ENCODE results near the gene PTTG1. TPM values are rescaled to one million over a fixed set of nuclear protein-coding genes. Genes with fewer than 3 reads are reported as not detected.

Gene PTTG1
- total RNA-seq, 1 experiment from 2014 or later, result 183 TPM

GRCh38 chr5:160477266-160477970, 55.8 kb downstream of the PTTG1 start:
- ChIA-PET CTCF (no interaction called here), POLR2A (no interaction called here), RAD21 (ENCODE audit: low non-redundant PET in 1 of 2, low total read pairs in 2 of 2, uncharacterized antibody in 2 of 2, unreplicated experiment in 2 of 2) (no interaction called here)
- H3K9me2 ChIP-seq (ENCODE audit: insufficient read depth), result no peaks in the 10 kb centered on the region
- ATAC-seq (no peak), DNase-seq (ENCODE audit: low read depth, low spot score) (no peak)
- TF ChIP-seq SIN3A (IDR thresholded peaks at IDR 0.05; ENCODE audit: low read depth), result no peak
- no peak for TF ChIP-seq POLR2AphosphoS5 (IDR thresholded peaks at IDR 0.05; ENCODE audit: low read depth, low read length)
- TF ChIP-seq ELF1 (IDR thresholded peaks at IDR 0.05; ENCODE audit: borderline replicate concordance, low read depth), result no peak
- intact Hi-C loops (cut with micrococcal nuclease), result no loop called here
- no peak overlapping the region for H3K27ac ChIP-seq (ENCODE audit: low read depth, low read length)
- H3K27me3 ChIP-seq (ENCODE audit: insufficient read depth, low read length), result peaks cover 30% of the 10 kb centered on the region
- H3K9me3 ChIP-seq (ENCODE audit: control insufficient read depth in 1 of 2, insufficient read depth in 1 of 2, low read depth in 1 of 2, low read length in 2 of 2), result no peaks in the 10 kb centered on the region
- H3K4me1 ChIP-seq (ENCODE audit: control insufficient read depth in 1 of 2, insufficient read depth in 2 of 2, low read length in 2 of 2), result no peaks in the 10 kb centered on the region
- H3K4me3 ChIP-seq (replicated peaks in 1 of 2; ENCODE audit: low read depth in 1 of 2, low read length in 2 of 2), result no peak overlapping the region
- no peak overlapping the region for H3K9ac ChIP-seq (ENCODE audit: low read length)
- BruUV-seq (replicated peaks), result no TSS peak
- H3K4me2 ChIP-seq (ENCODE audit: low read length), result no peak overlapping the region
- no peak overlapping the region for H2AFZ ChIP-seq (ENCODE audit: low read depth, low read length, poor library complexity, severe bottlenecking)
- H4K20me1 ChIP-seq (ENCODE audit: insufficient read depth), result no peaks in the 10 kb centered on the region
- no peaks in the 10 kb centered on the region for H3K79me2 ChIP-seq (ENCODE audit: insufficient read depth, low read length)
- H3K36me3 ChIP-seq (ENCODE audit: control insufficient read depth in 1 of 2, insufficient read depth in 2 of 2, low read length in 2 of 2), result no peaks in the 10 kb centered on the region

- no peaks in the 10 kb centered on the region for H3K9me3 ChIP-seq (ENCODE audit: control insufficient read depth in 1 of 2, insufficient read depth in 1 of 2, low read depth in 1 of 2, low read length in 2 of 2)
- ChIA-PET RAD21 (ENCODE audit: low non-redundant PET in 1 of 2, low total read pairs in 2 of 2, uncharacterized antibody in 2 of 2, unreplicated experiment in 2 of 2) (no interaction called here), POLR2A (no interaction called here), CTCF (no interaction called here)
- ATAC-seq (no peak), DNase-seq (ENCODE audit: low read depth, low spot score) (no peak)
- H2AFZ ChIP-seq (ENCODE audit: low read depth, low read length, poor library complexity, severe bottlenecking), result no peak overlapping the region
- H3K9ac ChIP-seq (ENCODE audit: low read length), result no peak overlapping the region
- H3K27me3 ChIP-seq (ENCODE audit: insufficient read depth, low read length), result peaks cover 31% of the 10 kb centered on the region
- intact Hi-C loops (cut with micrococcal nuclease), result no loop called here
- H3K27ac ChIP-seq (ENCODE audit: low read depth, low read length), result no peak overlapping the region
- no peaks in the 10 kb centered on the region for H3K79me2 ChIP-seq (ENCODE audit: insufficient read depth, low read length)
- no peak overlapping the region for H3K4me2 ChIP-seq (ENCODE audit: low read length)
- no peak overlapping the region for H3K4me3 ChIP-seq (replicated peaks in 1 of 2; ENCODE audit: low read depth in 1 of 2, low read length in 2 of 2)
- no peaks in the 10 kb centered on the region for H3K4me1 ChIP-seq (ENCODE audit: control insufficient read depth in 1 of 2, insufficient read depth in 2 of 2, low read length in 2 of 2)
- no peaks in the 10 kb centered on the region for H4K20me1 ChIP-seq (ENCODE audit: insufficient read depth)
- no peaks in the 10 kb centered on the region for H3K9me2 ChIP-seq (ENCODE audit: insufficient read depth)
- no peaks in the 10 kb centered on the region for H3K36me3 ChIP-seq (ENCODE audit: control insufficient read depth in 1 of 2, insufficient read depth in 2 of 2, low read length in 2 of 2)
- no TSS peak for BruUV-seq (replicated peaks)
- TF ChIP-seq ZFX (IDR thresholded peaks at IDR 0.05) (no peak), SIN3A (IDR thresholded peaks at IDR 0.05; ENCODE audit: low read depth) (no peak), EZH2 (IDR thresholded peaks at IDR 0.05) (no peak), CEBPB (IDR thresholded peaks at IDR 0.05; ENCODE audit: low read depth) (no peak), POLR2A (IDR thresholded peaks at IDR 0.05; ENCODE audit: borderline replicate concordance, extremely low read depth, insufficient read depth, insufficient read length) (no peak), EGR1 (IDR thresholded peaks at IDR 0.05; ENCODE audit: low read depth) (no peak), EZH2phosphoT487 (IDR thresholded peaks at IDR 0.05; ENCODE audit: borderline replicate concordance) (no peak), SRF (IDR thresholded peaks at IDR 0.05; ENCODE audit: low read depth) (no peak), ELF1 (IDR thresholded peaks at IDR 0.05; ENCODE audit: borderline replicate concordance, low read depth) (no peak), TCF7L2 (IDR thresholded peaks at IDR 0.05; ENCODE audit: borderline replicate concordance, extremely low read depth, insufficient read depth, insufficient read length) (no peak), FOSL1 (IDR thresholded peaks at IDR 0.05; ENCODE audit: low read depth) (no peak), JUND (IDR thresholded peaks at IDR 0.05) (no peak), CTCF (IDR thresholded peaks at IDR 0.05 in 2 of 3, conservative IDR thresholded peaks at IDR 0.05 in 1 of 3; ENCODE audit: borderline replicate concordance in 1 of 3, insufficient read depth in 1 of 3, low read depth in 2 of 3, low read length in 2 of 3) (no peak)
- TF ChIP-seq, protein P1, sequence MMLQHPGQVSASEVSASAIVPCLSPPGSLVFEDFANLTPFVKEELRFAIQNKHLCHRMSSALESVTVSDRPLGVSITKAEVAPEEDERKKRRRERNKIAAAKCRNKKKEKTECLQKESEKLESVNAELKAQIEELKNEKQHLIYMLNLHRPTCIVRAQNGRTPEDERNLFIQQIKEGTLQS (IDR thresholded peaks at IDR 0.05), result no peak
- TF ChIP-seq, protein P2, sequence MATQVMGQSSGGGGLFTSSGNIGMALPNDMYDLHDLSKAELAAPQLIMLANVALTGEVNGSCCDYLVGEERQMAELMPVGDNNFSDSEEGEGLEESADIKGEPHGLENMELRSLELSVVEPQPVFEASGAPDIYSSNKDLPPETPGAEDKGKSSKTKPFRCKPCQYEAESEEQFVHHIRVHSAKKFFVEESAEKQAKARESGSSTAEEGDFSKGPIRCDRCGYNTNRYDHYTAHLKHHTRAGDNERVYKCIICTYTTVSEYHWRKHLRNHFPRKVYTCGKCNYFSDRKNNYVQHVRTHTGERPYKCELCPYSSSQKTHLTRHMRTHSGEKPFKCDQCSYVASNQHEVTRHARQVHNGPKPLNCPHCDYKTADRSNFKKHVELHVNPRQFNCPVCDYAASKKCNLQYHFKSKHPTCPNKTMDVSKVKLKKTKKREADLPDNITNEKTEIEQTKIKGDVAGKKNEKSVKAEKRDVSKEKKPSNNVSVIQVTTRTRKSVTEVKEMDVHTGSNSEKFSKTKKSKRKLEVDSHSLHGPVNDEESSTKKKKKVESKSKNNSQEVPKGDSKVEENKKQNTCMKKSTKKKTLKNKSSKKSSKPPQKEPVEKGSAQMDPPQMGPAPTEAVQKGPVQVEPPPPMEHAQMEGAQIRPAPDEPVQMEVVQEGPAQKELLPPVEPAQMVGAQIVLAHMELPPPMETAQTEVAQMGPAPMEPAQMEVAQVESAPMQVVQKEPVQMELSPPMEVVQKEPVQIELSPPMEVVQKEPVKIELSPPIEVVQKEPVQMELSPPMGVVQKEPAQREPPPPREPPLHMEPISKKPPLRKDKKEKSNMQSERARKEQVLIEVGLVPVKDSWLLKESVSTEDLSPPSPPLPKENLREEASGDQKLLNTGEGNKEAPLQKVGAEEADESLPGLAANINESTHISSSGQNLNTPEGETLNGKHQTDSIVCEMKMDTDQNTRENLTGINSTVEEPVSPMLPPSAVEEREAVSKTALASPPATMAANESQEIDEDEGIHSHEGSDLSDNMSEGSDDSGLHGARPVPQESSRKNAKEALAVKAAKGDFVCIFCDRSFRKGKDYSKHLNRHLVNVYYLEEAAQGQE (IDR thresholded peaks at IDR 0.05; ENCODE audit: low read depth), result no peak
Observed at GRCh38 chr5:160478163-160478562, 56.5 kb downstream of the PTTG1 start.
